ENCODE data around the gene NSUN6. TPM values are rescaled to one million over a fixed set of nuclear protein-coding genes. Genes with fewer than 3 reads are reported as not detected.

Gene NSUN6
- total and polyA plus RNA-seq, 10 of the 15 experiments (the other 5 are each of a cell fraction or from before 2014, with no cell fraction given): 10.2 to 25.0 (median 15.6) TPM

GRCh38 chr10:18599392-18599791 lies 52.0 kb downstream of the NSUN6 start (continued):
- TF ChIP-seq SKIL (IDR thresholded peaks at IDR 0.05; ENCODE audit: low read depth, poor library complexity, severe bottlenecking): no peak
- no peak for TF ChIP-seq SRF (IDR thresholded peaks at IDR 0.05; ENCODE audit: low read depth in 2 of 2, low read length in 2 of 2)
- no peak for TF ChIP-seq MTA2 (IDR thresholded peaks at IDR 0.05; ENCODE audit: low read depth)
- TF ChIP-seq WRNIP1 (IDR thresholded peaks at IDR 0.05; ENCODE audit: borderline replicate concordance, low read depth, low read length): no peak
- TF ChIP-seq JUND (IDR thresholded peaks at IDR 0.05; ENCODE audit: low read depth, low read length): no peak
- no peak for TF ChIP-seq CREB1 (IDR thresholded peaks at IDR 0.05; ENCODE audit: low read depth)
- no peak for TF ChIP-seq CHD4 (IDR thresholded peaks at IDR 0.05)
- TF ChIP-seq TCF3 (IDR thresholded peaks at IDR 0.05; ENCODE audit: borderline replicate concordance, insufficient read depth, low read depth, low read length): no peak
- no peak for TF ChIP-seq CUX1 (IDR thresholded peaks at IDR 0.05; ENCODE audit: insufficient replicate concordance, low read depth, low read length)
- no peak for TF ChIP-seq CBFB (IDR thresholded peaks at IDR 0.05; ENCODE audit: low read depth)
- no peak for TF ChIP-seq ZNF687 (IDR thresholded peaks at IDR 0.05)
- no peak for TF ChIP-seq REST (IDR thresholded peaks at IDR 0.05; ENCODE audit: low read depth, low read length)

All from GM12878 (cell line).